SH-SY5Y (cell line): ENCODE results near the gene CEP131.

Source experiments
- GATA2 ChIP-seq: IDR thresholded peaks from 2 replicates; pipeline ENCODE4 v1.6.1; 2011; ENCODE audit warnings: mild to moderate bottlenecking, low read depth, low read length
- GATA3 ChIP-seq: IDR thresholded peaks from 2 replicates; pipeline ENCODE4 v1.6.1; 2011; ENCODE audit warnings: low read depth, mild to moderate bottlenecking, low read length, moderate library complexity

DNA sequence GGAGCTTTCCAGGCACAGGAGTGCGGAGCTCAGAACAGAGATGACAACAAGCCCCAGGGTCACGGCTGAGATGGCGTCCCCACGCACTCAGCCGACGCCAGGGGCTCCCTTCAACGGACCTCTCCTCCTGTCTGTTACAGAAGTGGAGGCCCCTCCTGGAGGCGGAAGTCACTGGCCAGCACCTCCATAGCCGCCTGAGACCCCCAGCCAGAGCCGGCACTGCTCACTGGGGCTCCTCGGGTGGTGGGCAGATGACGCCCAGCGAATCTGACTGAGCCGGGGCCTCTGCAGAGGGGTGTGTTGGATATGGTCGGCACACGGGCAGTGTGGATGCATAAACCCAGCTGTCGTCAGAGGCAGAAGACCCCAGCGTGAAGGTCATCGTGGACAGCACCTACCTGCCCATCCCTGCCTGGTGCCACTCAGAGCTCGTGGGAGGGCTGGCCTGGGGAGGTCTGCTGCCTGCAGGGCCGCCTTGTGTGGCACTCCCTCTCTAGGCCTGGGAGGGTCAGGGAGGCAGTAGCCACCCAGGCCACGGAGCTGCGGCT lies 36.4 kb upstream of the CEP131 start:
- TF ChIP-seq GATA3 (no peak), GATA2 (no peak)
